Astrocyte of the hippocampus (primary cell): ENCODE data around the gene KRT31.
"Not testable (repeated sequence)": the region's sequence is repeated elsewhere in the genome, so short reads cannot be mapped to it uniquely, and the experiment has no call there.

Experiments used
- DNase-seq: peaks from one replicate; pipeline ENCODE4 v3.0.0; 2011; ENCODE audit warnings: low read depth, low spot score

Gene KRT31

GRCh38 chr17:41390411-41390938 is 6.9 kb downstream of the KRT31 start:
- DNase-seq, result no peak

- peak; percentile 41 for DNase-seq
Observed at GRCh38 chr17:41387670-41388069, 9.7 kb downstream of the KRT31 start.

- no peak for DNase-seq
Observed at GRCh38 chr17:41386227-41386626, 11.2 kb downstream of the KRT31 start.

GRCh38 chr17:41383690-41384089 is 13.7 kb downstream of the KRT31 start:
- DNase-seq, result no peak

GRCh38 chr17:41382394-41382793 is 15.0 kb downstream of the KRT31 start:
- DNase-seq, result no peak

- DNase-seq, result not testable (repeated sequence)
Observed at GRCh38 chr17:41381943-41382342, 15.5 kb downstream of the KRT31 start, which contains the start of gene KRT34. KRT34 (minus strand) TSS chr17:41382306; CDS start chr17:41382246, 60 bp downstream.

- peak; percentile 48 for DNase-seq
Observed at GRCh38 chr17:41380091-41380490, 17.3 kb downstream of the KRT31 start.

GRCh38 chr17:41377546-41377945 is 19.9 kb downstream of the KRT31 start:
- no peak for DNase-seq

- no peak for DNase-seq
Observed at GRCh38 chr17:41369713-41370112, 27.7 kb downstream of the KRT31 start, which contains the start of gene KRT33B. KRT33B (minus strand) TSS chr17:41369813; CDS start chr17:41369750, 63 bp downstream.

GRCh38 chr17:41369023-41369422 is 28.4 kb downstream of the KRT31 start:
- DNase-seq, result no peak

GRCh38 chr17:41367426-41368075 is 29.9 kb downstream of the KRT31 start:
- DNase-seq, result peak; percentile 61

- DNase-seq, result no peak
Observed at GRCh38 chr17:41366070-41366469, 31.3 kb downstream of the KRT31 start.

GRCh38 chr17:41363881-41364280 is 33.5 kb downstream of the KRT31 start:
- DNase-seq, result no peak

- peak; percentile 86 for DNase-seq
Observed at GRCh38 chr17:41360296-41360995, 37.0 kb downstream of the KRT31 start.

- DNase-seq, result no peak
Observed at GRCh38 chr17:41354536-41354935, 42.9 kb downstream of the KRT31 start.

- DNase-seq, result peak; percentile 33
Observed at GRCh38 chr17:41352597-41353366, 44.6 kb downstream of the KRT31 start.

- no peak for DNase-seq
Observed at GRCh38 chr17:41351177-41351576, 46.2 kb downstream of the KRT31 start.

- not testable (repeated sequence) for DNase-seq
Observed at GRCh38 chr17:41350381-41350878, 47.0 kb downstream of the KRT31 start, which contains the start of gene KRT33A. KRT33A (minus strand) TSS chr17:41350828; CDS start chr17:41350767, 61 bp downstream.

- DNase-seq, result no peak
Observed at GRCh38 chr17:41347869-41348760, 49.3 kb downstream of the KRT31 start.

GRCh38 chr17:41346421-41346820 is 51.0 kb downstream of the KRT31 start:
- not testable (repeated sequence) for DNase-seq

- no peak for DNase-seq
Observed at GRCh38 chr17:41345992-41346391, 51.4 kb downstream of the KRT31 start.
